ENCODE data around the gene CHRDL1.

DNA sequence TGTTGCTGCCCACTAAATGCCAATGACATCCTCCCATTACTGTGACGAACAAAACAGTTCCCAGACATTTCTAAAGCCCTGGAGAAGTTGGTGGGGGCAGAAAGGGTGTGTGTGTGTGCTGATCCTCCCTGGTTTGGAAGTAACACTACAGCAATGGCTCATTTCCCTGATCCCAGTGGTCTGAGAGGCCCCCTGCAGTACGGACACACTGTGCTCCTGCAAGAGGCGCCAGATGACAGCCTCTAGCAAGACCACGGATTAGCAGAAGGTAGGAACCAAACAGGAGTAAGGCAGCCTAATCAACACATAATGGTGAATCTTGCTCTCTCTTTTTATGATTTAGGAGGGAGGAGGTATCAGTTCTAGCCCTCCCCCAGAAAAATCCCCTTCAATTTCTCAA is 49.6 kb downstream of the CHRDL1 start:
- TF ChIP-seq CTCF (IDR thresholded peaks at IDR 0.05) (no peak), EP300 (IDR thresholded peaks at IDR 0.05) (no peak), POLR2A (IDR thresholded peaks at IDR 0.05) (no peak)
